Aorta (tissue), 5 donors: ENCODE measurements around the gene ZDHHC18. TPM values are rescaled to one million over a fixed set of nuclear protein-coding genes. Genes with fewer than 3 reads are reported as not detected.
A peak's percentile ranks its signal among the peaks of the same experiment; 100 is the strongest.

Experiments
- ATAC-seq: fragments of 200-7000 bp; cut with Tn5 transposase; one replicate; pipeline ENCODE4 v1.9.1; 2022; ENCODE audit warnings: moderate library complexity; ENCODE audit not compliant: low FRiP score
- DNase-seq, 2 donors: peaks; one replicate each; pipeline ENCODE4 v3.0.0-alpha.2; 2020
- H3K27ac ChIP-seq, 2 donors: one replicate each; pipeline ENCODE4 v1.5.1; 2013; ENCODE audit warnings: low read length in 2 of 2, mild to moderate bottlenecking in 2 of 2, moderate library complexity in 2 of 2, control low read depth in 1 of 2, inconsistent platforms in 1 of 2, low read depth in 1 of 2
- H3K27me3 ChIP-seq, 2 donors: one replicate each; pipeline ENCODE4 v1.6.1; 2013; ENCODE audit warnings: control low read depth in 1 of 2, low read length in 1 of 2, mild to moderate bottlenecking in 1 of 2, moderate library complexity in 1 of 2; ENCODE audit not compliant: insufficient read depth in 2 of 2, control insufficient read depth in 1 of 2
- H3K36me3 ChIP-seq, 2 donors: one replicate each; pipeline ENCODE4 v1.6.1; 2013; ENCODE audit warnings: control low read depth in 1 of 2, low read length in 1 of 2, mild to moderate bottlenecking in 1 of 2; ENCODE audit not compliant: insufficient read depth in 2 of 2, control insufficient read depth in 1 of 2
- H3K4me1 ChIP-seq, 2 donors: one replicate each; pipeline ENCODE4 v1.6.1; 2013; ENCODE audit warnings: low read length in 2 of 2, control low read depth in 1 of 2, mild to moderate bottlenecking in 1 of 2, moderate library complexity in 1 of 2; ENCODE audit not compliant: insufficient read depth in 2 of 2, control insufficient read depth in 1 of 2
- H3K4me3 ChIP-seq, 2 donors: one replicate each; pipeline ENCODE4 v1.5.1; 2013; ENCODE audit warnings: low read length in 2 of 2, control low read depth in 1 of 2, mild to moderate bottlenecking in 1 of 2
- H3K9me3 ChIP-seq: one replicate; pipeline ENCODE4 v1.6.1; 2013; ENCODE audit warnings: mild to moderate bottlenecking, low read length; ENCODE audit not compliant: control insufficient read depth
- WGBS, 2 donors: extraction: QIAGEN DNeasy Blood & Tissue Kit; methylation state at CpG; one replicate each; pipeline ENCODE4 v1.1.7; 2013; 5-methylcytosine and 5-hydroxymethylcytosine counted together
- intact Hi-C, 2 donors: fragments of 100-400 bp; cut with DNase I; formaldehyde crosslinking; loops; one replicate each; pipeline versions ENCODE4 v1.14.2 to v1.15.0; 2022
- long read RNA-seq, 2 donors: library from polyadenylated mRNA; unstranded; transcript quantifications; one replicate each; pipeline ENCODE4 v2.0.0, GENCODE V29; 2020 to 2021
- polyA plus RNA-seq, 2 donors: library from polyadenylated mRNA; stranded (reverse); fragments of 200-250 nt; gene quantifications; one replicate each; pipeline ENCODE4 v1.2.3, GENCODE V29; 2013
- total RNA-seq, 2 donors: library from RNA; stranded (reverse); fragmentation: NEBNext Ultra II Directional; extraction: Animal tissue kit (Norgen Biotek cat#: 25700); gene quantifications; one replicate each; pipeline ENCODE4 v1.2.1, GENCODE V29; 2021
- donor health status: healthy with polysubstance abuse.
- donor health status: Bipolar disorder and iron deficiency.
- donor health status: DM: no; HTN: no; CAD: no.
- donor health status: DM: no; HTN: no; CAD: no.
- donor health status: DM: yes; HTN: yes; CAD: no.

Gene ZDHHC18, protein sequence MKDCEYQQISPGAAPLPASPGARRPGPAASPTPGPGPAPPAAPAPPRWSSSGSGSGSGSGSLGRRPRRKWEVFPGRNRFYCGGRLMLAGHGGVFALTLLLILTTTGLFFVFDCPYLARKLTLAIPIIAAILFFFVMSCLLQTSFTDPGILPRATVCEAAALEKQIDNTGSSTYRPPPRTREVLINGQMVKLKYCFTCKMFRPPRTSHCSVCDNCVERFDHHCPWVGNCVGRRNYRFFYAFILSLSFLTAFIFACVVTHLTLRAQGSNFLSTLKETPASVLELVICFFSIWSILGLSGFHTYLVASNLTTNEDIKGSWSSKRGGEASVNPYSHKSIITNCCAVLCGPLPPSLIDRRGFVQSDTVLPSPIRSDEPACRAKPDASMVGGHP
- total RNA-seq: 10 to 100 TPM; 18.0 to 21.4 TPM
- polyA plus RNA-seq: 1 to 10 TPM; 8.0 to 8.2 TPM
- long read RNA-seq, donor 1, full-length matches to known transcripts: 3 of 29 reads
- long read RNA-seq, donor 1, partial matches to known transcripts: 21 of 29 reads
- long read RNA-seq, donor 1, other reads (novel, unspliced or antisense): 5 of 29 reads
- long read RNA-seq, donor 2, full-length matches to known transcripts: 4 of 16 reads
- long read RNA-seq, donor 2, partial matches to known transcripts: 2 of 16 reads
- long read RNA-seq, donor 2, other reads (novel, unspliced or antisense): 10 of 16 reads

GRCh38 chr1:26826261-26827105 is at the start of gene ZDHHC18:
Gene ZDHHC18, plus strand, starts transcription at chr1:26826688. Its CDS starts 117 bp downstream, at chr1:26826805.
- H3K27me3 ChIP-seq: no peaks in the 10 kb centered on the region
- no peaks in the 10 kb centered on the region for H3K4me1 ChIP-seq
- ATAC-seq (peak; percentile 93), DNase-seq (peak; percentile 75 to 91)
- no peaks in the 10 kb centered on the region for H3K9me3 ChIP-seq
- 0 to 1% methylated on average over 30 to 107 of the region's 107 CpGs for WGBS, 2 donors
- intact Hi-C loops: no loop called here
- peak within 1 kb of the TSS in 1 of 2 donors; percentile 58 for H3K27ac ChIP-seq
- H3K4me3 ChIP-seq: peak within 1 kb of the TSS; percentile 89 to 95
- H3K36me3 ChIP-seq: no peaks in the 10 kb centered on the region

- Histone ChIP-seq H3K4me1 (no peaks in the 10 kb centered on the region), H3K27ac (no peak overlapping the region), H3K36me3 (peaks cover 4 to 15% of the 10 kb centered on the region in 2 donors), H3K9me3 (no peaks in the 10 kb centered on the region), H3K27me3 (no peaks in the 10 kb centered on the region), H3K4me3 (no peak overlapping the region)
- ATAC-seq (peak; percentile 14), DNase-seq (no peak)
- WGBS, 2 donors: 71 to 75% methylated on average over 11 of the region's 11 CpGs
- intact Hi-C loops: no loop called here
Measured at GRCh38 chr1:26779098-26779668, 47.3 kb upstream of the ZDHHC18 start.

- no peak for ATAC-seq
- peaks cover 4 to 13% of the 10 kb centered on the region in 2 donors for H3K36me3 ChIP-seq
- no peaks in the 10 kb centered on the region for H3K27me3 ChIP-seq
- intact Hi-C loops: no loop called here
- H3K4me1 ChIP-seq: no peaks in the 10 kb centered on the region
- H3K9me3 ChIP-seq: no peaks in the 10 kb centered on the region
- DNase-seq: no peak
- no peak overlapping the region for H3K27ac ChIP-seq
- 87 to 89% methylated on average over 21 of the region's 21 CpGs for WGBS, 2 donors
- H3K4me3 ChIP-seq: no peak overlapping the region
Measured at GRCh38 chr1:26780344-26780957, 46.0 kb upstream of the ZDHHC18 start.

DNA sequence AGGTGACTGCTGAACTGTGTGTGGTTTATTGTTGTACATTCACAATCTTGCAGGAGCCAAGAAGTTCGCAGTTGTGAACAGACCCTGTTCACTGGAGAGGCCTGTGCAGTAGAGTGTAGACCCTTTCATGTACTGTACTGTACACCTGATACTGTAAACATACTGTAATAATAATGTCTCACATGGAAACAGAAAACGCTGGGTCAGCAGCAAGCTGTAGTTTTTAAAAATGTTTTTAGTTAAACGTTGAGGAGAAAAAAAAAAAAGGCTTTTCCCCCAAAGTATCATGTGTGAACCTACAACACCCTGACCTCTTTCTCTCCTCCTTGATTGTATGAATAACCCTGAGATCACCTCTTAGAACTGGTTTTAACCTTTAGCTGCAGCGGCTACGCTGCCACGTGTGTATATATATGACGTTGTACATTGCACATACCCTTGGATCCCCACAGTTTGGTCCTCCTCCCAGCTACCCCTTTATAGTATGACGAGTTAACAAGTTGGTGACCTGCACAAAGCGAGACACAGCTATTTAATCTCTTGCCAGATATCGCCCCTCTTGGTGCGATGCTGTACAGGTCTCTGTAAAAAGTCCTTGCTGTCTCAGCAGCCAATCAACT is 45.2 kb upstream of the ZDHHC18 start:
- H3K4me3 ChIP-seq: no peak overlapping the region
- WGBS, 2 donors: 65 to 66% methylated on average over 11 of the region's 11 CpGs
- intact Hi-C loops: no loop called here
- no peaks in the 10 kb centered on the region for H3K27me3 ChIP-seq
- DNase-seq: no peak
- peaks cover 4 to 13% of the 10 kb centered on the region in 2 donors for H3K36me3 ChIP-seq
- no peaks in the 10 kb centered on the region for H3K9me3 ChIP-seq
- no peak overlapping the region for H3K27ac ChIP-seq
- ATAC-seq: no peak
- H3K4me1 ChIP-seq: peaks cover 0 to 2% of the 10 kb centered on the region in 2 donors

DNA sequence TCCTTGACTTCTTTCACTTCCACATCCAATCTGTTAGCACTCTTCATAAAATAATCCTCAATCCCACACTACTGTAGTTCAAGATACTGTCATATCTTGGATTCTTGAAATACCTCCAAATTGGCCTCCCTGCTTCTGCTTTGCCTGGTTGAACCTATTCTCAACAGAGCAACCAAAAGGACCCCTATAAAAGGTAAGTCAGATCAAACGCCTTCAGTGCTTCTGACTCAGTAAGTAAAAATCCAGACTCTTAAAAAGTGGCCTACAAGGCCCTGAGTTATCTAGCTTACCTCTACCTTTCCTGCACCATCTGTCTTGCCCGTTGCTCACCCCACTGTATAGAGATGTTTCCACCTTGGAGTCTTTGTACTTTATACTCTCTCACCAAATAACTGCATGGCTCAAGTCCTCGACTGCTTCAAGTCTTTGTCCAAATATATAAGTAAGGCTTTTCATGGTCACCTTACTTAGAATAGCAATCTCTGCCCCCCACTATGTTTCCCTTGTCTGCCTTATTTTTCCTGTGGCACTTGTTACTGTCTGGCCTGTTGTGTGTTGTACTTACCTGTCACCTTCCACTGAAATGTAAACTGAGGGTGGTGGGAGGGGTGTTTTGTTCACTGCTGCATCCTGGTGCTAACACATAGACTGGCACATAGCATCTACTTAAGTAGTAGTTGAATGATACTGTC is 43.8 kb upstream of the ZDHHC18 start:
- no peak overlapping the region for H3K4me3 ChIP-seq
- peaks cover 0 to 2% of the 10 kb centered on the region in 2 donors for H3K4me1 ChIP-seq
- ATAC-seq (no peak), DNase-seq (no peak)
- intact Hi-C loops: no loop called here
- WGBS, 2 donors: 57 to 59% methylated on average over 3 of the region's 3 CpGs
- no peaks in the 10 kb centered on the region for H3K27me3 ChIP-seq
- peaks cover 4 to 13% of the 10 kb centered on the region in 2 donors for H3K36me3 ChIP-seq
- no peak overlapping the region for H3K27ac ChIP-seq
- no peaks in the 10 kb centered on the region for H3K9me3 ChIP-seq

- DNase-seq (no peak), ATAC-seq (no peak)
- no peak overlapping the region for H3K27ac ChIP-seq
- no peaks in the 10 kb centered on the region for H3K9me3 ChIP-seq
- H3K4me3 ChIP-seq: no peak overlapping the region
- peaks cover 0 to 2% of the 10 kb centered on the region in 2 donors for H3K4me1 ChIP-seq
- intact Hi-C loops: no loop called here
- H3K36me3 ChIP-seq: peaks cover 0 to 9% of the 10 kb centered on the region in 2 donors
- 71 to 76% methylated on average over 5 of the region's 5 CpGs for whole genome bisulfite sequencing, 2 donors
- H3K27me3 ChIP-seq: no peaks in the 10 kb centered on the region
Measured at GRCh38 chr1:26783646-26784022, 42.9 kb upstream of the ZDHHC18 start.

GRCh38 chr1:26784023-26784871 is 42.2 kb upstream of the ZDHHC18 start:
- no peaks in the 10 kb centered on the region for H3K9me3 ChIP-seq
- DNase-seq: peak; percentile 53 to 57
- H3K27ac ChIP-seq: peak overlapping the region in 1 of 2 donors; percentile 58
- intact Hi-C loops: no loop called here
- H3K4me3 ChIP-seq: no peak overlapping the region
- 93 to 97% methylated on average over 2 of the region's 2 CpGs for WGBS, 2 donors
- no peaks in the 10 kb centered on the region for H3K27me3 ChIP-seq
- peaks cover 0 to 8% of the 10 kb centered on the region in 2 donors for H3K36me3 ChIP-seq
- peak; percentile 11 for ATAC-seq
- peaks cover 0 to 2% of the 10 kb centered on the region in 2 donors for H3K4me1 ChIP-seq
